ENCODE data around the gene ABCC5.

GRCh38 chr3:183924956-183925355, 92.7 kb downstream of the ABCC5 start:
- TF ChIP-seq CTCF (IDR thresholded peaks at IDR 0.05) (no peak), POLR2AphosphoS5 (IDR thresholded peaks at IDR 0.05; ENCODE audit: low read depth, low read length) (no peak), TCF7L2 (IDR thresholded peaks at IDR 0.05; ENCODE audit: low read depth, low read length) (no peak), REST (IDR thresholded peaks at IDR 0.05; ENCODE audit: insufficient read depth in 1 of 2, low read depth in 2 of 2, low read length in 1 of 2) (no peak), SIN3A (IDR thresholded peaks at IDR 0.05; ENCODE audit: borderline replicate concordance, insufficient read depth, low read depth, low read length) (no peak)
